ENCODE results near the gene MLLT10. TPM values are rescaled to one million over a fixed set of nuclear protein-coding genes. Genes with fewer than 3 reads are reported as not detected.

The MLLT10 gene
- total and polyA plus RNA-seq, 9 of the 15 experiments (the other 6 are each of a cell fraction or from before 2014, with no cell fraction given): 18.8 to 81.4 (median 64.2) TPM

- DNase-seq (ENCODE audit: extremely low read depth in 1 of 4, low spot score in 3 of 4) (no peak), ATAC-seq (no peak), FAIRE-seq (no peak)
- peak; percentile 99 for TF ChIP-seq ZKSCAN1 (IDR thresholded peaks at IDR 0.05; ENCODE audit: low read depth, low read length)
- TF ChIP-seq, protein P1, sequence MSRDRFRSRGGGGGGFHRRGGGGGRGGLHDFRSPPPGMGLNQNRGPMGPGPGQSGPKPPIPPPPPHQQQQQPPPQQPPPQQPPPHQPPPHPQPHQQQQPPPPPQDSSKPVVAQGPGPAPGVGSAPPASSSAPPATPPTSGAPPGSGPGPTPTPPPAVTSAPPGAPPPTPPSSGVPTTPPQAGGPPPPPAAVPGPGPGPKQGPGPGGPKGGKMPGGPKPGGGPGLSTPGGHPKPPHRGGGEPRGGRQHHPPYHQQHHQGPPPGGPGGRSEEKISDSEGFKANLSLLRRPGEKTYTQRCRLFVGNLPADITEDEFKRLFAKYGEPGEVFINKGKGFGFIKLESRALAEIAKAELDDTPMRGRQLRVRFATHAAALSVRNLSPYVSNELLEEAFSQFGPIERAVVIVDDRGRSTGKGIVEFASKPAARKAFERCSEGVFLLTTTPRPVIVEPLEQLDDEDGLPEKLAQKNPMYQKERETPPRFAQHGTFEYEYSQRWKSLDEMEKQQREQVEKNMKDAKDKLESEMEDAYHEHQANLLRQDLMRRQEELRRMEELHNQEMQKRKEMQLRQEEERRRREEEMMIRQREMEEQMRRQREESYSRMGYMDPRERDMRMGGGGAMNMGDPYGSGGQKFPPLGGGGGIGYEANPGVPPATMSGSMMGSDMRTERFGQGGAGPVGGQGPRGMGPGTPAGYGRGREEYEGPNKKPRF (IDR thresholded peaks at IDR 0.05; ENCODE audit: low read depth, low read length): no peak
- POLR2A ChIA-PET: no interaction called here
- Histone ChIP-seq H3K79me2 (ENCODE audit: control insufficient read depth, insufficient read depth, low read length) (peaks cover 53% of the 10 kb centered on the region; the same call in 2 of the 3 replicates), H3K4me1 (replicated peaks in 1 of 2; ENCODE audit: control insufficient read depth in 2 of 2, insufficient read depth in 2 of 2, low read length in 2 of 2) (peaks cover 0 to 19% of the 10 kb centered on the region in 2 experiments; a peak in 2 of 5 replicates), H3K36me3 (ENCODE audit: control insufficient read depth, insufficient read depth, low read length) (no peaks in the 10 kb centered on the region), H3K27ac (ENCODE audit: extremely low read depth, low read depth, low read length) (no peak overlapping the region), H3K4me3 (no peak overlapping the region), H3K9me1 (ENCODE audit: control insufficient read depth, insufficient read depth, low read length) (no peaks in the 10 kb centered on the region), H3K4me2 (ENCODE audit: insufficient read depth, low read length) (no peak overlapping the region), H3K9ac (ENCODE audit: insufficient read depth in 1 of 2, low read depth in 2 of 2, low read length in 2 of 2) (no peak overlapping the region; a peak in 1 of 4 replicates), H2AFZ (ENCODE audit: low read depth, low read length) (no peak overlapping the region), H4K20me1 (replicated peaks; ENCODE audit: control insufficient read depth, insufficient read depth, low read length) (no peaks in the 10 kb centered on the region), H3K27me3 (ENCODE audit: control insufficient read depth in 2 of 2, insufficient read depth in 2 of 2, low read length in 2 of 2) (no peaks in the 10 kb centered on the region), H3K9me3 (replicated peaks; ENCODE audit: control insufficient read depth, insufficient read depth, low read depth, low read length) (no peaks in the 10 kb centered on the region)
- in situ Hi-C loops (cut with MboI): no loop called here
- WGBS (ENCODE audit: insufficient coverage, low coverage, missing lambda C conversion rate): 81% methylated on average over 1 of the region's 1 CpG
- intact Hi-C loops (cut with micrococcal nuclease): loop anchor here (5.0 kb wide), 2 partner anchors 33 to 697 kb away; no protein-coding TSS in a partner anchor
- no TSS peak for BruUV-seq (replicated peaks)
- CTCF ChIA-PET (ENCODE audit: low intra/inter-chr PET ratio): no interaction called here
Observed at GRCh38 chr10:21530168-21530567, 3.9 kb upstream of the MLLT10 start.

GRCh38 chr10:21530641-21531040 lies 3.4 kb upstream of the MLLT10 start:
- peaks cover 4% of the 10 kb centered on the region; the same call in 2 of the 3 replicates for H3K36me3 ChIP-seq (ENCODE audit: control insufficient read depth, insufficient read depth, low read length)
- ChIA-PET CTCF (ENCODE audit: low intra/inter-chr PET ratio) (no interaction called here), POLR2A (no interaction called here)
- in situ Hi-C loops (cut with MboI): no loop called here
- intact Hi-C loops (cut with micrococcal nuclease): loop anchor here (5.0 kb wide), 2 partner anchors 33 to 697 kb away; no protein-coding TSS in a partner anchor
- H3K4me3 ChIP-seq: no peak overlapping the region
- H2AFZ ChIP-seq (ENCODE audit: low read depth, low read length): peak overlapping the region; percentile 51
- peak overlapping the region; percentile 96; the same call in 2 of the 3 replicates for H3K27ac ChIP-seq (ENCODE audit: extremely low read depth, low read depth, low read length)
- no peak overlapping the region; a peak in 1 of 4 replicates for H3K9ac ChIP-seq (ENCODE audit: insufficient read depth in 1 of 2, low read depth in 2 of 2, low read length in 2 of 2)
- H3K79me2 ChIP-seq (ENCODE audit: control insufficient read depth, insufficient read depth, low read length): peaks cover 58% of the 10 kb centered on the region
- no peak overlapping the region for H3K4me2 ChIP-seq (ENCODE audit: insufficient read depth, low read length)
- no peaks in the 10 kb centered on the region for H4K20me1 ChIP-seq (replicated peaks; ENCODE audit: control insufficient read depth, insufficient read depth, low read length)
- WGBS (ENCODE audit: insufficient coverage, low coverage, missing lambda C conversion rate): 0% methylated on average over 1 of the region's 1 CpG
- FAIRE-seq (no peak), DNase-seq (ENCODE audit: extremely low read depth in 1 of 4, low spot score in 3 of 4) (no peak), ATAC-seq (no peak)
- no peaks in the 10 kb centered on the region for H3K27me3 ChIP-seq (ENCODE audit: control insufficient read depth in 2 of 2, insufficient read depth in 2 of 2, low read length in 2 of 2)
- no TSS peak for BruUV-seq (replicated peaks)
- H3K9me3 ChIP-seq (replicated peaks; ENCODE audit: control insufficient read depth, insufficient read depth, low read depth, low read length): no peaks in the 10 kb centered on the region
- H3K9me1 ChIP-seq (ENCODE audit: control insufficient read depth, insufficient read depth, low read length): no peaks in the 10 kb centered on the region
- H3K4me1 ChIP-seq (replicated peaks in 1 of 2; ENCODE audit: control insufficient read depth in 2 of 2, insufficient read depth in 2 of 2, low read length in 2 of 2): peaks cover 2 to 21% of the 10 kb centered on the region in 2 experiments; a peak in 4 of 5 replicates
- TF ChIP-seq HDAC3 (IDR thresholded peaks at IDR 0.05; ENCODE audit: borderline replicate concordance, partially characterized antibody): peak; percentile 23
